AG20443 (cell line): ENCODE data around the gene CDH13.

Experiments
- DNase-seq: peaks from one replicate; pipeline ENCODE4 v3.0.0; 2012; ENCODE audit warnings: low spot score, mixed read lengths

CDH13 gene

DNA sequence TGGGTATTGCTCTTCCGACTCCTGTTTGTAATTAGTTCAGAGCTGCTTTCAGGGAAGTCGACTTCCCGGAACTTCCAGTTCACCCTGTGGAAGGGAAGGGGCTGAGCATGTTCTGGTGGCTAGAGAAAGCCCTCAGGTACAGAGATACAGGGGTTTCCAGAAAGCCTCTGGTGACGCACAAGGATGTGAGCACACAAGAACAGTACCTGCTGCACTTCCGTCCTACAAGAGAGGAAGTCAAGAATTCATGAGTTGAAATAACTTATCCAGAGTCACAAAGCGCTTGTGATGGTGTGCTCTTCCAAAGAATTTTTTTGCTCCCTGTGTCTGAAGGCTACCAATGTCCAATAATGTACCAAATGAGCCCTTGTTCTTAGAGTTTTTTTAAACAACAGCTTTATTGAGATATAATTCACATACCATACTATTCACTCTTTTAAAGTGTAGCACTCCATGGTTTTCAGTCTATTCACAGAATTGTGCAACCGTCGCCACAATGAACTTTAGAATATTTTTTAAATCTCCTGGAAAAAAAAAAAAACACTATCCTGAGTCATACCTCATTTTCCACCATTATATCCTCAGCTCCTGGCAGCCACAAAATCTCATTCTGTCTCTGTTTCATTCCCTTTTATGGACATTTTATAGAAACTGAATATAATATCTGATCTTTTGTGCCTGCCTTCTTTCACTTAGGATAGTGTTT is 327.6 kb downstream of the CDH13 start:
- peak; percentile 20 for DNase-seq

DNA sequence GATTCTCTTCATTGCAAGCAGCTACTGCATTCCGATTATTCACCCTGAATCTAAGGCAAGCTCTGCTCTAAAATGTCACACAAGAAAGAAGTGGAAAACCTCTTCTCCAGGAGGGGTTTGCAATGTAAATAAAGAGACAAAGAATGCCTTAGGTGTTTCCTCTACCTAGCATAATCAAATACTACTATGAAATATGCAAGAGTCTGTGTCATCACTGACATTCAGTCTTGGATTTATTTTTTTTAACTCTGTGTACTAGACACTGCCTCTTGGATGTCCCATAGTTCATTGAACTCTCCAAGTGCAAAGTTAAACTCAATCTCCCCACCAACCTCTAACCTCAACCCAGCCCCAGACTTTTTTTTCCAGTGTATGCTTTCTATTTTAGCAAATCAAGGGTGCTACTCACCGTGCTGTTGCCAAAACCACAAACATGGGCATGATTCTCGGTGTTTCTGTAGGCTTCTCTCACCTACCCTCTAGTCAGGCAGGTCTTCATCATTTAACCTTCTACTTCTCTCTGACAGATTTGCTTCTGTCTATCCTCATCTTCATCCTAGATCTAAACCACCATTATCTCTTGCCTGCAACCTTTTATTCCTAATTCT is 329.1 kb downstream of the CDH13 start:
- DNase-seq, result no peak

DNA sequence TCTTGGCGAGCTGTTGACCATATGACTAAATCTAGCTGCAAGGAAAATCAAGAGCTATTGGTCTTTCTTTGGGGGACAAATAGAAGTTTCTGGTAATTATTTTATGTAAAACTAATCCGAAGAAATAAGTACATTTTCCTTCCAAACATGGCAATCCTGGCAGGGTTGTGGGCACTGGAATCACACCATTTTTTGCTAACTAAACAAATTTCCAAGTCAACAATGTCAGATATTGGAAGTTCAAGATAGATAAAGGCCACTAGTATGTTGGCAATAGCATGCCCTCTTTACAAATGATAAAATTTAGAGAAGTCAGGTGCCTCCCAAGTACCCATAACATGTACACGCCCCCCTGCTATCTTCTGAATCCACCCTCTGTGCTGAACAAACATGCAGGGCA is 330.4 kb downstream of the CDH13 start:
- no peak for DNase-seq

DNA sequence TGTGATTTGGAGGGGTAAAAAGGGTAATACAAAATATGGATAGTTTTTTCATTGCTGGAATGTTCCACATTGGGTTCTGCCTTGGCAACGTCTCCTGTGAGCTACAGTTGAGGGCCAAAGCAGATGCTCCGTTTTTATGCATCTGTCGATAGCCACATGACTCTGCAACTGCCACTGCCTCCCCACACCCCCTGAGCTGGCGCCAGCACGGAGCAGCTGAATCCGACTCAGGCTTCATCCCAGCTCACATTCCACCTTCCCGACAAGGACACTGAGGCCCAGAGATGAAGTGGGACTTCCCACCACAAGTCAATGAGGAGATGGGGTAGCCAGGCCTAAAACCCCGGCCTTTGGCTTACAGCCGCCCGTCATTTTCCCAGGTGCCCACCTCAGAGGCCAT is 334.1 kb downstream of the CDH13 start:
- DNase-seq, result no peak

DNA sequence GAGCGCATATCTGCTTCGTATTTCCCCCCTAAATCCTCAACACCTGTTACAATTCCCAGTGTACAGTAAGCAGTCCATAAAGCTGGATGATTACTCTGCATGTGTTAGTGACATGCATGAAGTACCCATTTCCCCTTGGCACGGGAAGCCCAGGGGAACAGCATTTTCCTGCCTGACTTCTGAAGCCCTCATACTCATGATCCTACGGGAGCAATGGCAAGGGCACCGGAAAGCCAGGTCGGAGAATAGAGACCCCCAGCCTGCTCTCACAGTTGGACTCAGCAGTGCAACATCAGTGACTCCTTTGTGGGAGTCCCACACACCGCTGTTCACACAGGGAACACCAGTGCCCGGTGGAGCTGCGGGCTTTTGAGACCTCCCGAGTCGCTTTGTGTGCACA is 336.9 kb downstream of the CDH13 start:
- no peak for DNase-seq

DNA sequence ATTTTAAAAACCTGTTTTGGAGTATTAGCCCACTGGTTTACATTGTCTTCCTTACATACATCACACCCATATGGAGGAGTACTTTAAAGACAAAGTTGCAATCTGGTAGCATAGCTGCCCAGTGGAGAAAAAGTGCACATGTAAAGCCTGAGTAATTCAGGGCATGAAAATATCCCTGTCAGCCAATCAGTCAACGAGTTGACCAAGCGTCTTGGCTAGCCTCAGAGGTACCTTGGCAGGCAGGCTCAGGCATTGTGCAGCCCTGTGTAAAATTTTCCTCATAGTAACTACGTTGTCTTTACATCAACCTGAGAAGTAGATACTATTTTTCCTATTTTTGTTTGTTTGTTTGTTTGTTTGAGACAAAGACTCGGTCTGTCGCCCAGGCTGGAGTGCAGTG is 339.0 kb downstream of the CDH13 start:
- DNase-seq, result no peak

DNA sequence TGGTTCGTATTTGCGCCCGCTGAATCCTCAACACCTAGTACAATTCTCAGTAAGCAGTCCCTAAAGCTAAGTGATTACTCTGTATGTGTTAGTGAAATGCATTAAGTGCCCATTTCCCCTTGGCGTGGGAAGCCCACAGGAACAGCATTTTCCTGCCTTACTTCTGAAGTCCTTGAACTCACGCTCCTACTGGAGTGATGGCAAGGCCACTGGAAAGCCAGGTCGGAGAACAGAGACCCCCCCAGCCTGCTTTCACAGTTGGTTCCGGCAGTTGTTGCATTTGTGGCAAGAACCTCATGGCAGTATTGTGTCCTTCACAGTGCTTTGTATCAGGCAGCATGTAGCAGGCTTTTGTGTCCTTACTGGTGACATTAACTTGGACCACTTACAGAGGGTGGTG is 340.7 kb downstream of the CDH13 start:
- no peak for DNase-seq

DNA sequence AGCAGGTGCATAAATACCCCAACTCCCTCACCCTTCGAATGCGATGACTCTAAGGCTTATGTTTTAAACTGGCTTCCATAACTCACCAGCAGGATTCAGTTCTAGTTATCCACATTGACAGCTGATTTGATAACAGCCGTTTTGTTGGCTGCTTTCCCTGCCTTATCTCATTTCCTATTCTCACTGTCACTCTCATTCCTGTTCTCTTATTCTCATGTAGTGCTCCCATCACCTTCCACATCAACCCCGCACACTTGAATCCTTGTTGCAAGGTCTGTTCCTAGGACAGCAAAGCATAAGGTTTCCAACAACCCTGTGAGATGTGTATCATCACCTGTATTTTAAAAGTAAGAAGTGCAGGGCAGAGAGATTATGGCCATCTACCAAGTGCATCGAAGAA is 344.4 kb downstream of the CDH13 start:
- no peak for DNase-seq

DNA sequence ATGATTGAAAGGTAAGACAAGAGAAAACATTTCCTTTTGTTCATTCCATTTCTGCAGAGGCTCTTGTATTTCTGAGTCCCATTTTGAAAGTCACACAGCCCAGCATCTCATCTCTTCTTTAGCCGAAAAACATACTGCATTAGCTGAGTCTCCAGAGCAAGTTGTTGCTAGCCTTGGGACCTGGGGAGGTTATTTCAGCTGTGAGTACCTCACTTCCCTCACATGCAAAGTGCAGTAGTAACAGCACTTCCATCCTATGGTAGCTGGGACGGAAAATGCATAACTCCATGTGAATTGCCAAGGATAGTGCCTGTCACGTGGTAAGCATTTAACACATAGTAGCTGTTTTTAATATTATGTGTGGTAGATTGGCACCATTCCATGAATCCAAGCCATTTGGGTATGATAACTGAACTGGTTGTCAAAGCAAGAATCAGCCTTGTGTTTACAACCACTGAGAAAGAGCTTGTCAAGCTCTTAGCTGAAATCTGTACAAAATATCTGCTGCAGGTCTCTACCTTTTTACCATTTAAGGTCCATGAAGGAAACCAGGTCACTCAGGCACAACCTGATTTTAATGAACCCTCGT is 345.7 kb downstream of the CDH13 start:
- no peak for DNase-seq

DNA sequence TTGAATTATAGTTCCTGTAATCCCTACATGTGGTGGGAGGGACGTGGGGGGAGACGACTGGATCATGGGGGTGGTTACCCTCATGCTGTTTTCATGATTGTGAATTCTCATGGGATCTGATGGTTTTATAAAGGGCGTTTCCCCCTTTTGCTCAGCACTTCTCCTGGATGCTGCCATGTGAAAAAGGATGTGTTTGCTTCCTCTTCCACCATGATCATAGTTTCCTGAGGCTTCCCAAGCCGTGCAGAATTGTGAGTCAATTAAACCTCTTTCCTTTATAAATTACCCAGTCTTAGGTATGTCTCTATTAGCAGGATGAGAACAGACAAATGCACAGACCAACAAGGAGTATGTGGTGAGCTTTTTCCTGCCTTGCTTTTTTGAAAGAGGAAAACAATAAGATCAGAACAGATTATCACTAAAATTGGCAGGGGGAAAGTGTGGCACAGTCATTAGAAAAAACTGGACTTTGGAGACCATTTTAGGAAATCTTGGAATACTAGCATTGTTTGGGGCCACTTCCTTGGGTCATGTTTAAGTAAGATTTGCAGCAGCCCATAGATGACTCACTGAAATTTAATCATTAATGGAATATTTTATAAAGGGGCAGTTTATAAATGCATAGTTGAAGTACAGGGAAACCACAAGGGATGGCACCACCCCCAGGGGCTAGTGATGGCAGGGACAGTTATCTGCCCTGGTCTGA is 352.8 kb downstream of the CDH13 start:
- no peak for DNase-seq

DNA sequence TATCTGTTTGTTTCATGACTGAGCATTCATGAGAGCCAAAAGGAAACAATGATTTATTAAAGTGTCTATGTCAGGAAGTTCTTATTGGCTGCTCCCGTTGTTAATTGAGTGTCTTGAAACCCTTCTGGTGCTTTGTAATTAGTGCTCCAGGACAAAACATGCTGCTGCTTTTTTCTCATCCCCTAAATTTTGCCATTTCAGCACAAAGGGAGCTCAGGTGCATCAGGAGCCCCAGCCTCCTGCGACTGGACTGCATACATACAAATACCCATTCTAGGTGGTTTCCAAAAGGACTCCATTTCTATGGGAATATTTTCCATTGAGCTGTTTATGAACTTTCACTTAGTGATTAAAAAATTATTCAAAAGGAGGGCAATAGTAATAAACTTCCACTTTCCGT is 354.0 kb downstream of the CDH13 start:
- DNase-seq, result no peak

DNA sequence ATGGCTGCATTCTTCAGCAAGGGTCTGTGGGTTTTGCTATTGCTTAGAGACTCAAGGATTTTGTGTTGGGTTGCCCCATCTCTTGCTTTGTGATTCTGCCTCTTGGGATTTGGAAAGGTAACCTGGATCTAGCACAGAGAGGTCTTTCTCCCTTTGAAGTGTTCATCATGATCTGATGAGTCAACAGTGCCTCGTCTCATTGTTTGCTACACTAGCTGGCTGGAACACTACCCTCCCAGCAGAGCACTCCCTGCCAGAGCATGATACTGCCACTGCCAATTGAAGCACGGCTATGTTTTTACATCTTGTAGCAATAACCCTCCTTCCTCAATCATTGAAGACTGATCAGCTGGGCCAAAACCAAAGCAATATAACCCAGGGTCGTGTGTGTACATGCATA is 361.0 kb downstream of the CDH13 start:
- peak; percentile 30 for DNase-seq

DNA sequence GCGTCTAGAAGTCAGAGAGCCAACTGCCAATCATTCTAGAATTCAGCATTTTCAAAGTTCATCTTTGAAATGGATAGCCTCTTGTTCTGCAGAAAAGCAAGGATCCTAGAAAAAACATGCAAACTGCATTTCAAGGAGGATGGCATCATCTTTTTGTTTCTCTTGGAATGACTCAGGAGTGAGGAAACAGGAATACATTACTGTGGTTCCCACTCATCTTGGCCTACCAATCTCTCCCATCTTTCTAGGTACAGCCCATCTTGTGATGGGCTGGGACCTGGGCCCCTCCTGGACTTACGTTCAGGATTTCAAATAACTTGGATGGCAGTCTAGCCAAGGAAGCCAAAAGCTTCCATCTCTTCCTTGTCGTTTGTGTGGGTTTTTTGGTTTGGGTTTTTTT is 363.4 kb downstream of the CDH13 start:
- peak; percentile 63 for DNase-seq

DNA sequence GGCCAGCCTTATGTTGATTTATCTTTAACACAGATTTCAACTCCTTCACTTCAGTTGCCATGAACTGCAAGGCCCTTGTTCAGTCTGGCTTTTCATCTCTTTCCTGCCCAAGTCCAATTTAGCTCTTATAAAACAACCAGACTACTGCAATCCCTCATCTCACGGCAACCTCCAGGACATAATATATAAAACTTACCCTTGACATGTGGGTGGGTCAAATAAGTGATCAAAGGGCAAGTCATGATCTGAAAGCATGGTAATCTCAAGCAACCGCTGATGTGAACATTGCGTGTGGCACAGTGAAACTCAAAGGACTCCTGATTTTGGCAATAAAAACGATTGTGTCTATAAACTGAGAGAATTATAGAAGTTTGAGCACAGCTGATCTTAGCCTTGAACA is 364.6 kb downstream of the CDH13 start:
- DNase-seq, result no peak

DNA sequence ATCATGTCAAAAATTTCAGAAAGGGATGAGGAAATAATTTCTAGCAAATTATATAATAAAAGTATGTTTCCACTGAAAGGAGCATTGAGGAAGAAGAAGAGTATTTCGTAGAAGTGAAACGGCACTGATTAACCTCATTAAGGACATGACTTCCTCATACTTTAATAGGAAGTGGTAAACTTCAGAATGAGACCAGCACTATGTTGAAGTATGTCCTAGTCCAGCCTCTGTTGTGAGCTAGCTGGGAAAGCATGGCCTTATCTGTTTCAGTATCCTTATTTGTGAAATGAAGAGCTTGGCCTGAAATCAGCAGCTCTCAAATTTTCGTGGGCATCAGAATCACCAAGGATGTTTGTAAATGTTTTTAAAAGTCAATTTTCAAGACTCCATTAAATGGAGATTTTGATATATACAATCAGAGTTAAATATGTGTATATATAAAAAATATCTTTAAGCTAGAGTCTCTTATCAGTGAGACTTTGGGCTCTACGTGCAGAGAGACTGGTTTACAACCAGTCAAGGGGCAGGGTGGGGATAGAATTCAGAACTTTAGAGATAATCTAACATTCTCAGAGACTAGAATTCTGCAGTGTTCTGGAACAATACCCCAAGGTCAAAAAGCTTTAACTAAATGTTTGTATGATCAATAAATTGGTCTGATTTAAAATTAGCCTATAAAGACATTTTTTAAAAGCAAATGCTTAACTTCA is 365.4 kb downstream of the CDH13 start:
- no peak for DNase-seq

DNA sequence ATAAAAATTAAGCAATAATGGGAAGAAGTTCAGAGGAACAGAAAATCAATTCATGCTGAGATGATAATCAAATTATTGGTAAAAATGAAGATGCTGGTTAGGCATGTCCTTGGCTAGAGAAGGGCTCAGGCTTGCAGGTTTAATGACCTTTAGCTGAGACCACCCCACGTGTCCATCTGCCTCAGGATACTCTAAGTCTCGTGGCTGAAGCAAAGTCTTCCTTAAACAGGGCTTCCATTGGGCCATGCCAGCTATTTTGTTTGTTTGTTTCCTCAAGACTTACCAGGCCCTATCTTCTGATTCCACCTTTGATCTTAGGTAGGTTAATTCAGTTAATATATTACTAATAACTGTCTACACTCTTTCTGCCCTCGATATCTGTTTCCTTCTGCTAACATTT is 366.0 kb downstream of the CDH13 start:
- no peak for DNase-seq

DNA sequence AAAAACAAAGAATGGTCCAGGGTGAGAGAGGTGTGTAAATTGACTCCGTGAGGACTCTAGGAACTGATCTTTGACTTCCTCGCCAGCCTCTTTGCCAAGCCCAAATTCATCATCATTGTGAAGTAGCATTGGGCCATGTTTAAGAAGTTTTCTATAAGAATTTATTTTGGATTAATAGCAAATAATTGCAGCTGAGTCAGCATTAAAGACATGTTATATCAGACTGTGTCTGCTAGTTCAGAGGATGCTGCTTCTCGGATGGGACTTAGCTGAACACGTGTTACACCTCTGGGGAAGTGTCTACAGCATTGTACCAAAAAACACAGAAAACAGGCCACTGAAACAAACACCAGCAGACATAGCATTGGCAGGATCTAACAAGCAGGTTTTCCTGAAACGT is 366.6 kb downstream of the CDH13 start:
- DNase-seq, result no peak

DNA sequence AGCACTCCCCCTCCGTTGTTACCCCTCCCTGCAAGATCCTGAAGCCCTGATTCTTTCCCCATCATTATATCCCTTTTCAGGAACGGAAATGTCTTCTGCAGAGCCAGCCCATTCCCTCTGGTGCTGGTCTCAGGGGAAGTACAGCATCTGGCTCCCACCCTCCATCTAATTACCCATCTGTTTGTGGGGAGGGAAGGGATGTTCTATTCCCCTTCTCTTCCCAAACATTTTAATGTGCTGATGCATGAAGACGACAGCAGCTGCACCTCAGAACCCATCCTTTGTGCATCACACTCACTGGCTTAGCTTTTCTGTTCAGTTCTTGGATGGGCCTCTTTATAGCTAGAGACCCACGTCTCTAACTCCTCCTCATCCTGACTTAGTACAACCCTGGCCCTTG is 367.2 kb downstream of the CDH13 start:
- DNase-seq, result no peak

DNA sequence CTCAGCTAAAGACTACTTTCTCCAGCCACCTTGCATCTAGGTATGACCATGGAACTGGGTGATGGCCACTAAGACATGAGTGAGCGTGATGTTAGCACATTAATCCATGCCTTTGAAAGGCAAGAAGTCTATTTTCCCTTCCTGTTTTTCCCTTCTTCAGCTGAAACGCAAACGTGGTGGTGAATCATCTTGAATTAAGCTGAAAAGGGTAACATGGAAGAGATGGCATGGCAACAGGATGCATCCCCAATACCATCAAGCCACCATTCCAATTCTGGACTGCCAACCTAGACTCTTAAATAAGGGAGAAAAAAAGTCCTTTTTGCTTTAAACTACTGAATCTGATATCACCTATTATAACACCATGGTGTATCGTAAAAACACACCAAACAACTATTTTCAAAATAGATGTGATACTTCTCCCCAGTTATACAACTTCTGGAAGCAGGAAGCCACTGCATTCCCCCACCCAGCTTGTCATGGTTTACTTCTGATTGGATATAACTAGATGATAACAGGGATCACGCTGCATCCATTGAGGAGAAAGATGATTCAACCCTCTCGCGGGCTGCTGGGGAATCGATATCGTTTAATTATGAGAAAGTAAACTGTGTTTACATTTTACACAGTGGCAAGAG is 368.6 kb downstream of the CDH13 start:
- no peak for DNase-seq

DNA sequence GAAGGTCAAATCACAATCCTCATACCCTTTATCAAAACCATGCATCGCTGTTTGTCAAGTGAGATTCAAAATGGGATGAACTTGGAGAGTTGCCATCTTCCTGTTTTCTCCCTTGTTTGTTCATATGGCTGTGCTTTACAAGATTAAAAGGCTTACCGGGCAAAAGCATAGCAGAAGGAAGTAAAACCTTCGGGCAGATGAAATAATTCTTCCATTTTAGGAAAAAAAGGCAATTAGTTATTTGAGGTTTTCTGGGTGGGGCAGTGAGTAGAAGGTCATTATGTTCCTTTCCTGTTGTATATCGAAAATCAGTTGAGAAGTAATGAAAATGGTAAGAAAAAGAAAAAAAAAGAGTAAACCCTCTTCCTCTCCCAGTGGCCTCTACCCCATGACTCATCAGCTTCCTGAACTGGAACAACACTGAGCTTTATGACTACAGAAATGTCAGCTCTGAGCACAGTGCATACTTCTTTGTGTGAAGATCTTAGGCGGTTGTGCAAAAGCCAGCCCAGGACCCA is 369.2 kb downstream of the CDH13 start:
- DNase-seq, result peak; percentile 82

DNA sequence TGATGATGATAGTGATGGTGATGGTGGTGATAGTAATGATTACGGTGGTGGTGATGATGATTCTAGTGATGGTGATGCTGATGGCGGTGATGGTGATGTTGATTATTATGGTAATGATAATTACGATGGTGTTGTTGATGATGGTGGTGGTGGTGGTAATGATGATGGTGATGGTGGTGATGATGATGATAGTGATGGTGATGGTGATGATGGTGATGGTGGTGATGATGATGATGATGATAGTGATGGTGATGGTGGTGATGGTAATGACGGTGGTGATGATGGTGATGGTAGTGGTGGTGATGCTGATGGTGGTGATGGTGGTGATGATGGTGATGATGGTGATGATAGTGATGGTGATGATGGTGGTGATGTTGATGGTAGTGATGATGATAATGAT is 370.0 kb downstream of the CDH13 start:
- no peak for DNase-seq

DNA sequence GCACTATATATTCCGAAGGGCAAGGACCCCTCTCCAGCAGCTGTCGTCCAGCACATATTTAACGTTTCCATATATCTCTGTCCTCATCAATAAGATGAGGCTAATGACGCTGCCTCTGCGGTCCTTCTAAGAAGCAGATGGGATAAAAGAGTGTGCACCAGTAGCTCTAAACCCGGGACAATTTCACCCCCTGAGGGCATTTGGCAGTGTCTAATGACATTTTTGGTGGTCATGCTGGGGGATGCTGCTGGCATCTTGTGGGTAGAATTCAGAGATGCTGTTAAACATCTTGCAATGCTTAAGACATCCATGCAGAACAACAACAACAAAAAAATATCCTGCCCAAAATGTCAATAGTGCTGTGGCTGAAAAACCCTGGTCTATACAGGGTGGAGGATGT is 372.9 kb downstream of the CDH13 start:
- no peak for DNase-seq
